Neural progenitor cell (in vitro differentiated cells): ENCODE results near the gene PLEKHN1.

Experiments
- EZH2 ChIP-seq: fragments of 200-600 bp; sonication (generic); IDR thresholded peaks from 2 replicates; pipeline ENCODE4 v1.6.1; 2017; ENCODE audit warnings: antibody characterized with exemption, mild to moderate bottlenecking, moderate library complexity
- EZH2phosphoT487 ChIP-seq: fragments of 200-600 bp; sonication (generic); IDR thresholded peaks from 2 replicates; pipeline ENCODE4 v1.6.1; 2017; ENCODE audit warnings: antibody characterized with exemption
- TF ChIP-seq, protein P1 (sequence below): fragments of 200-600 bp; sonication (generic); IDR thresholded peaks from 2 replicates; pipeline ENCODE4 v1.5.1; 2017; ENCODE audit warnings: antibody characterized with exemption, mild to moderate bottlenecking

DNA sequence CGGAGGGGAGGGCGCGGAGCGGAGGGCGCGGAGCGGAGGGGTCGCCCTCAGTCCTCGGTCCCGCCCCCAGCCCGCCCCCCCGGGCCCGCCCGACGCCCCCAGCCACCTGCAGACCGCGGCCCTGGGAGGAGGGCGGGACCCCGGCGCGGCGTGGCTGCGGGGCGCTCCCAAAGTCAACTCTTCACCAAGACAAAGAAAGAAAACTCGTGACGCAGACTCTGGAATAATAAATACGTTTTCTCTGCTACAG lies 32.4 kb downstream of the PLEKHN1 start:
- TF ChIP-seq, protein P1, sequence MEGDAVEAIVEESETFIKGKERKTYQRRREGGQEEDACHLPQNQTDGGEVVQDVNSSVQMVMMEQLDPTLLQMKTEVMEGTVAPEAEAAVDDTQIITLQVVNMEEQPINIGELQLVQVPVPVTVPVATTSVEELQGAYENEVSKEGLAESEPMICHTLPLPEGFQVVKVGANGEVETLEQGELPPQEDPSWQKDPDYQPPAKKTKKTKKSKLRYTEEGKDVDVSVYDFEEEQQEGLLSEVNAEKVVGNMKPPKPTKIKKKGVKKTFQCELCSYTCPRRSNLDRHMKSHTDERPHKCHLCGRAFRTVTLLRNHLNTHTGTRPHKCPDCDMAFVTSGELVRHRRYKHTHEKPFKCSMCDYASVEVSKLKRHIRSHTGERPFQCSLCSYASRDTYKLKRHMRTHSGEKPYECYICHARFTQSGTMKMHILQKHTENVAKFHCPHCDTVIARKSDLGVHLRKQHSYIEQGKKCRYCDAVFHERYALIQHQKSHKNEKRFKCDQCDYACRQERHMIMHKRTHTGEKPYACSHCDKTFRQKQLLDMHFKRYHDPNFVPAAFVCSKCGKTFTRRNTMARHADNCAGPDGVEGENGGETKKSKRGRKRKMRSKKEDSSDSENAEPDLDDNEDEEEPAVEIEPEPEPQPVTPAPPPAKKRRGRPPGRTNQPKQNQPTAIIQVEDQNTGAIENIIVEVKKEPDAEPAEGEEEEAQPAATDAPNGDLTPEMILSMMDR = no peak
- TF ChIP-seq EZH2 (no peak), EZH2phosphoT487 (no peak)
